ENCODE results near the gene COL4A3. TPM values are rescaled to one million over a fixed set of nuclear protein-coding genes. Genes with fewer than 3 reads are reported as not detected.

Gene COL4A3
- total RNA-seq, 1 donor: not detected

DNA sequence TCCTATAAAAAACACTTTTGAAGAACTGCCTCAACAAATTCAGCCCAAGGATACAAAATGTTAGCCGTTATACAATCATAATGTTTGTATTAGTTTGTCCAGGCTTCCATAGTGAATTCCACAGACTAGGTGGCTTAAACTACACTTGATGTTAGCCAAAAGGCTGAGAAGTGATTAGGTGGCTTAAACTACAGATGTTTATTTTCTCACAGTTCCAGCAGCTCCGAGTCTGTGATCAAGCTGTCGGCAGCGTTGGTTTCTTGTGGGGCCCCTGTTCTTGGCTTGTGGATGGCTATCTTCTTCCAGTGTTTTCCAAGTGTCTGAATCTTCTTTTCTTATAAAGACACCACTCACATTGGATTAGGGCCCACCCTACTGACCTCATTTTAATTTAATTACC is 129.1 kb downstream of the COL4A3 start:
- H2AFZ ChIP-seq (ENCODE audit: low read length): peak overlapping the region; percentile 15
- H4K20me1 ChIP-seq (ENCODE audit: insufficient read depth, low read length): no peaks in the 10 kb centered on the region
- no peaks in the 10 kb centered on the region for H3K4me1 ChIP-seq (ENCODE audit: insufficient read depth, low read length)
- no peaks in the 10 kb centered on the region for H3K36me3 ChIP-seq (ENCODE audit: insufficient read depth, low read length)
- H3K27ac ChIP-seq (ENCODE audit: low read depth, low read length): no peak overlapping the region
- H3K4me3 ChIP-seq (ENCODE audit: insufficient read depth, low read length): no peak overlapping the region
- H3K9me3 ChIP-seq (ENCODE audit: low read depth, low read length): no peaks in the 10 kb centered on the region
- no peak overlapping the region for H3K4me2 ChIP-seq (ENCODE audit: insufficient read depth, low read length)
- no peaks in the 10 kb centered on the region for H3K27me3 ChIP-seq (ENCODE audit: insufficient read depth, low read length)
- TF ChIP-seq, protein P1, sequence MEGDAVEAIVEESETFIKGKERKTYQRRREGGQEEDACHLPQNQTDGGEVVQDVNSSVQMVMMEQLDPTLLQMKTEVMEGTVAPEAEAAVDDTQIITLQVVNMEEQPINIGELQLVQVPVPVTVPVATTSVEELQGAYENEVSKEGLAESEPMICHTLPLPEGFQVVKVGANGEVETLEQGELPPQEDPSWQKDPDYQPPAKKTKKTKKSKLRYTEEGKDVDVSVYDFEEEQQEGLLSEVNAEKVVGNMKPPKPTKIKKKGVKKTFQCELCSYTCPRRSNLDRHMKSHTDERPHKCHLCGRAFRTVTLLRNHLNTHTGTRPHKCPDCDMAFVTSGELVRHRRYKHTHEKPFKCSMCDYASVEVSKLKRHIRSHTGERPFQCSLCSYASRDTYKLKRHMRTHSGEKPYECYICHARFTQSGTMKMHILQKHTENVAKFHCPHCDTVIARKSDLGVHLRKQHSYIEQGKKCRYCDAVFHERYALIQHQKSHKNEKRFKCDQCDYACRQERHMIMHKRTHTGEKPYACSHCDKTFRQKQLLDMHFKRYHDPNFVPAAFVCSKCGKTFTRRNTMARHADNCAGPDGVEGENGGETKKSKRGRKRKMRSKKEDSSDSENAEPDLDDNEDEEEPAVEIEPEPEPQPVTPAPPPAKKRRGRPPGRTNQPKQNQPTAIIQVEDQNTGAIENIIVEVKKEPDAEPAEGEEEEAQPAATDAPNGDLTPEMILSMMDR (IDR thresholded peaks at IDR 0.05; ENCODE audit: extremely low read depth, low read depth, low read length): no peak
- DNase-seq (ENCODE audit: insufficient read length, low spot score, missing footprints): no peak
- H3K79me2 ChIP-seq (ENCODE audit: insufficient read depth, low read length): no peaks in the 10 kb centered on the region

DNA sequence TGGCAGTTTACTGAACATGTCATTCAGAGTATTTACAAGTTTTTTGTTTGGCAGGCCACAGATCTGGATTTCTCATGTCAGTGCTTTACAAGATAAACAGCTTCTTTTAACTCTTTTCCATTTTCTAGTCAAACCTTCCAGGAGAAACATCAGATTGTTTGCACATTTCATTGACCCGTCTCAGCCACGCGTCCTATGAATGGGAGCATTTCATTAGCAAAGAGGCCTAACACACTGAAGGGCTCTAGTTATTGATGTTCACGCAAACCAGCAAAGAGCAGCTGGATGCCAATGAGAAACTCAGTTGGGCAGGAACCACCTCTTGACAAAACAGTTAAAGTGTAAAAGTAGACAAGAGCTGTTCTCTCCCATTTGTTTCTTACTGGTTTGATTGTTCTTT is 131.4 kb downstream of the COL4A3 start:
- no peak for DNase-seq (ENCODE audit: insufficient read length, low spot score, missing footprints)
- Histone ChIP-seq H3K27ac (ENCODE audit: low read depth, low read length) (no peak overlapping the region), H4K20me1 (ENCODE audit: insufficient read depth, low read length) (no peaks in the 10 kb centered on the region), H3K4me3 (ENCODE audit: insufficient read depth, low read length) (no peak overlapping the region), H3K27me3 (ENCODE audit: insufficient read depth, low read length) (no peaks in the 10 kb centered on the region), H3K79me2 (ENCODE audit: insufficient read depth, low read length) (no peaks in the 10 kb centered on the region), H3K36me3 (ENCODE audit: insufficient read depth, low read length) (no peaks in the 10 kb centered on the region), H3K4me1 (ENCODE audit: insufficient read depth, low read length) (no peaks in the 10 kb centered on the region), H3K9me3 (ENCODE audit: low read depth, low read length) (no peaks in the 10 kb centered on the region), H2AFZ (ENCODE audit: low read length) (no peak overlapping the region), H3K4me2 (ENCODE audit: insufficient read depth, low read length) (no peak overlapping the region)
- TF ChIP-seq, protein P1 (IDR thresholded peaks at IDR 0.05; ENCODE audit: extremely low read depth, low read depth, low read length): no peak

DNA sequence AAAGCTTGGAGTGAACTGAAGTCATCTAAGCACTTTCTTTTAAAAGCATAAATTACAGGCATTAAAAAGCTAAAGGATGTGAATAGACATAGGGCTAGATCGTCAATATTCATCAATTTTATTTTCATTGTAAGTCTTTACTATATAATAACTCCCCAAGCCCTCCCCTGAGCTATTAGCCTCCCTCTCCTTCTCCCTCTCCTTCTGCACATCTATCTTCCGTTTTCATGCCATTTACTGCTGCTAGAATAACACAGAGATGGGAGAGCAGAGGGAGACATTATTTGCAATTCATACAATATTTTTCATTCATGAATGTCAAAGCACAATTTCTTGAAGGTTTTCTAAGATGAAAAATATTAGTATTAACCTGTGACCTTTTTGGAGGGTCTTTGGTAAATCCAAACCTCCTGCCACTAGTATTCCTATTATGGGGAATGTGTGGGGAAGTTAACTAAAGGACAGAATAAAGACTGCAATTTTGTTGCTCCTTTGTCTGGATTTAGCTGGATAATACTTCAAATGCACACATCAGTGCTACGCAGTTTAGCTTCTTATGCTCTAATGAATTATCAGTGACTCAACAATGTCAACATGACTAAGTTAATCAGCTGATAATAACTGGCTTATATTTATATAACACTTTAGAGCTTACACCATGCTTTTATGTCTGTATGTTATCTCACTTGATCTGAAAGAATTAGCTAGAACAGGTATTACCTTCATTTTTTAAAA is 132.4 kb downstream of the COL4A3 start:
- H3K27me3 ChIP-seq (ENCODE audit: insufficient read depth, low read length): no peaks in the 10 kb centered on the region
- H3K79me2 ChIP-seq (ENCODE audit: insufficient read depth, low read length): no peaks in the 10 kb centered on the region
- TF ChIP-seq, protein P1 (IDR thresholded peaks at IDR 0.05; ENCODE audit: extremely low read depth, low read depth, low read length): no peak
- no peak overlapping the region for H2AFZ ChIP-seq (ENCODE audit: low read length)
- H3K4me3 ChIP-seq (ENCODE audit: insufficient read depth, low read length): no peak overlapping the region
- DNase-seq (ENCODE audit: insufficient read length, low spot score, missing footprints): no peak
- no peaks in the 10 kb centered on the region for H3K9me3 ChIP-seq (ENCODE audit: low read depth, low read length)
- no peak overlapping the region for H3K27ac ChIP-seq (ENCODE audit: low read depth, low read length)
- no peaks in the 10 kb centered on the region for H4K20me1 ChIP-seq (ENCODE audit: insufficient read depth, low read length)
- H3K36me3 ChIP-seq (ENCODE audit: insufficient read depth, low read length): no peaks in the 10 kb centered on the region
- H3K4me1 ChIP-seq (ENCODE audit: insufficient read depth, low read length): no peaks in the 10 kb centered on the region
- no peak overlapping the region for H3K4me2 ChIP-seq (ENCODE audit: insufficient read depth, low read length)

DNA sequence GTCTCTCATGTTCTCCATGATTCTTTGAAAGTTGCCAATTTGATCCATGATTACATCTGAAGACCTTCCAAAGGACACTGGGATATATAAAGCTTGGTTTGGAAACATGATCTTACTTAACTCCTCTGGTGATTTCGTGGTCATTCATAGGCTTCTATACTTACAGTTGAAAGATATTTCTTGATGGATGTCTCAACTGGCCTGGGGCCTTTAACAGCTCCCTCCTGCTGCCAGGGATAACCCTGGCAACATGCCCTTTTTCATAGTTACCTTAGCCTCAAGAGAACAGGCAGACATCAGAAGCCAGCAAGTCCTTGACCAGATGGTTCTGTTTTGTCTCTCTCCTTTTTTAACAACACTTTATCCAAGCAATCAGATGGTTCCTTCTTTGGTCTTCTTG is 137.1 kb downstream of the COL4A3 start:
- Histone ChIP-seq H3K27me3 (ENCODE audit: insufficient read depth, low read length) (no peaks in the 10 kb centered on the region), H3K9me3 (ENCODE audit: low read depth, low read length) (no peaks in the 10 kb centered on the region), H3K79me2 (ENCODE audit: insufficient read depth, low read length) (no peaks in the 10 kb centered on the region), H3K4me1 (ENCODE audit: insufficient read depth, low read length) (no peaks in the 10 kb centered on the region), H3K4me3 (ENCODE audit: insufficient read depth, low read length) (no peak overlapping the region), H3K4me2 (ENCODE audit: insufficient read depth, low read length) (no peak overlapping the region), H3K36me3 (ENCODE audit: insufficient read depth, low read length) (no peaks in the 10 kb centered on the region), H2AFZ (ENCODE audit: low read length) (no peak overlapping the region), H4K20me1 (ENCODE audit: insufficient read depth, low read length) (no peaks in the 10 kb centered on the region), H3K27ac (ENCODE audit: low read depth, low read length) (no peak overlapping the region)
- DNase-seq (ENCODE audit: insufficient read length, low spot score, missing footprints): no peak
- TF ChIP-seq, protein P1 (IDR thresholded peaks at IDR 0.05; ENCODE audit: extremely low read depth, low read depth, low read length): no peak

Data from osteoblast (primary cell).